ENCODE measurements around the gene COPZ2.

COPZ2 gene

DNA sequence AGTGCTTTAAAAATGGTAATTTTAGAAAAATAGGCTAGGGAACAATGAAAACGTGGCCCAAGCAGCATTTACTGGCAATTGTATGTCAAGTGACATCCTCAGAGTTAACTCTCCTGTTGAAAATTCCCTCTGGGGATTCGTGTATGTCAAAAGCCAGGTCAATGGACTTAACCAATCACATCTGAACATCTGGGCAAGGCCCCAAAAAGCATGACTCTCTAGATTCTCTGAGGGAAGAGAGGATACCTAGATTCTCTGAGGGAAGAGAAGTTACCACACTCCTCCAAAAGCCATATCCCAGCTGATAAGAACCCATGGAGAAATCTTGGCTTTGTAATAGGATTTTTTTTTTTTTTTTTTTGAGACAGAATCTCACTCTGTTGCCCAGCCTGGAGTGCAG is 34.1 kb upstream of the COPZ2 start (continued):
- TF ChIP-seq, protein P1, sequence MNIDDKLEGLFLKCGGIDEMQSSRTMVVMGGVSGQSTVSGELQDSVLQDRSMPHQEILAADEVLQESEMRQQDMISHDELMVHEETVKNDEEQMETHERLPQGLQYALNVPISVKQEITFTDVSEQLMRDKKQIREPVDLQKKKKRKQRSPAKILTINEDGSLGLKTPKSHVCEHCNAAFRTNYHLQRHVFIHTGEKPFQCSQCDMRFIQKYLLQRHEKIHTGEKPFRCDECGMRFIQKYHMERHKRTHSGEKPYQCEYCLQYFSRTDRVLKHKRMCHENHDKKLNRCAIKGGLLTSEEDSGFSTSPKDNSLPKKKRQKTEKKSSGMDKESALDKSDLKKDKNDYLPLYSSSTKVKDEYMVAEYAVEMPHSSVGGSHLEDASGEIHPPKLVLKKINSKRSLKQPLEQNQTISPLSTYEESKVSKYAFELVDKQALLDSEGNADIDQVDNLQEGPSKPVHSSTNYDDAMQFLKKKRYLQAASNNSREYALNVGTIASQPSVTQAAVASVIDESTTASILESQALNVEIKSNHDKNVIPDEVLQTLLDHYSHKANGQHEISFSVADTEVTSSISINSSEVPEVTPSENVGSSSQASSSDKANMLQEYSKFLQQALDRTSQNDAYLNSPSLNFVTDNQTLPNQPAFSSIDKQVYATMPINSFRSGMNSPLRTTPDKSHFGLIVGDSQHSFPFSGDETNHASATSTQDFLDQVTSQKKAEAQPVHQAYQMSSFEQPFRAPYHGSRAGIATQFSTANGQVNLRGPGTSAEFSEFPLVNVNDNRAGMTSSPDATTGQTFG (tag by site-specific recombination; IDR thresholded peaks at IDR 0.05; ENCODE audit: borderline replicate concordance), result no peak

- Histone ChIP-seq H3K4me1 (ENCODE audit: control insufficient read depth, insufficient read depth, low read length) (no peaks in the 10 kb centered on the region), H3K36me3 (ENCODE audit: control insufficient read depth in 2 of 2, insufficient read depth in 1 of 2, low read length in 2 of 2) (peaks cover 61 to 89% of the 10 kb centered on the region in 2 experiments), H3K27ac (ENCODE audit: extremely low read depth, low read depth, low read length) (no peak overlapping the region), H3K4me3 (ENCODE audit: low read depth, low read length) (no peak overlapping the region), H3K9me3 (ENCODE audit: control insufficient read depth, insufficient read depth, low read depth, low read length) (no peaks in the 10 kb centered on the region)
- no peak for TF ChIP-seq ELK4 (IDR thresholded peaks at IDR 0.05; ENCODE audit: borderline replicate concordance, low read depth, low read length)
- TF ChIP-seq, protein P2, sequence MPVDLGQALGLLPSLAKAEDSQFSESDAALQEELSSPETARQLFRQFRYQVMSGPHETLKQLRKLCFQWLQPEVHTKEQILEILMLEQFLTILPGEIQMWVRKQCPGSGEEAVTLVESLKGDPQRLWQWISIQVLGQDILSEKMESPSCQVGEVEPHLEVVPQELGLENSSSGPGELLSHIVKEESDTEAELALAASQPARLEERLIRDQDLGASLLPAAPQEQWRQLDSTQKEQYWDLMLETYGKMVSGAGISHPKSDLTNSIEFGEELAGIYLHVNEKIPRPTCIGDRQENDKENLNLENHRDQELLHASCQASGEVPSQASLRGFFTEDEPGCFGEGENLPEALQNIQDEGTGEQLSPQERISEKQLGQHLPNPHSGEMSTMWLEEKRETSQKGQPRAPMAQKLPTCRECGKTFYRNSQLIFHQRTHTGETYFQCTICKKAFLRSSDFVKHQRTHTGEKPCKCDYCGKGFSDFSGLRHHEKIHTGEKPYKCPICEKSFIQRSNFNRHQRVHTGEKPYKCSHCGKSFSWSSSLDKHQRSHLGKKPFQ (tag by site-specific recombination; IDR thresholded peaks at IDR 0.05), result no peak
- no peak for TF ChIP-seq ZFP41 (tag by site-specific recombination; IDR thresholded peaks at IDR 0.05; ENCODE audit: borderline replicate concordance)
- no peak for TF ChIP-seq ZNF248 (tag by site-specific recombination; IDR thresholded peaks at IDR 0.05)
- no peak for TF ChIP-seq GFI1B (tag by site-specific recombination; IDR thresholded peaks at IDR 0.05)
- TF ChIP-seq MYNN (tag by site-specific recombination; IDR thresholded peaks at IDR 0.05; ENCODE audit: borderline replicate concordance), result no peak
- TF ChIP-seq ZNF175 (tag by site-specific recombination; IDR thresholded peaks at IDR 0.05), result no peak
- no peak for TF ChIP-seq ZNF394 (tag by site-specific recombination; IDR thresholded peaks at IDR 0.05; ENCODE audit: borderline replicate concordance)
- TF ChIP-seq ZNF433 (tag by site-specific recombination; IDR thresholded peaks at IDR 0.05; ENCODE audit: low read depth), result no peak
- TF ChIP-seq, protein P3, sequence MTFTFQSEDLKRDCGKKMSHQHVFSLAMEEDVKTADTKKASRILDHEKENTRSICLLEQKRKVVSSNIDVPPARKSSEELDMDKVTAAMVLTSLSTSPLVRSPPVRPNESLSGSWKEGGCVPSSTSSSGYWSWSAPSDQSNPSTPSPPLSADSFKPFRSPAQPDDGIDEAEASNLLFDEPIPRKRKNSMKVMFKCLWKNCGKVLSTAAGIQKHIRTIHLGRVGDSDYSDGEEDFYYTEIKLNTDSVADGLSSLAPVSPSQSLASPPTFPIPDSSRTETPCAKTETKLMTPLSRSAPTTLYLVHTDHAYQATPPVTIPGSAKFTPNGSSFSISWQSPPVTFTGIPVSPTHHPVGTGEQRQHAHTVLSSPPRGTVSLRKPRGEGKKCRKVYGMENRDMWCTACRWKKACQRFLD (tag by site-specific recombination; IDR thresholded peaks at IDR 0.05), result no peak
- TF ChIP-seq ZBTB8A (tag by site-specific recombination; IDR thresholded peaks at IDR 0.05), result no peak
- TF ChIP-seq, protein P4, sequence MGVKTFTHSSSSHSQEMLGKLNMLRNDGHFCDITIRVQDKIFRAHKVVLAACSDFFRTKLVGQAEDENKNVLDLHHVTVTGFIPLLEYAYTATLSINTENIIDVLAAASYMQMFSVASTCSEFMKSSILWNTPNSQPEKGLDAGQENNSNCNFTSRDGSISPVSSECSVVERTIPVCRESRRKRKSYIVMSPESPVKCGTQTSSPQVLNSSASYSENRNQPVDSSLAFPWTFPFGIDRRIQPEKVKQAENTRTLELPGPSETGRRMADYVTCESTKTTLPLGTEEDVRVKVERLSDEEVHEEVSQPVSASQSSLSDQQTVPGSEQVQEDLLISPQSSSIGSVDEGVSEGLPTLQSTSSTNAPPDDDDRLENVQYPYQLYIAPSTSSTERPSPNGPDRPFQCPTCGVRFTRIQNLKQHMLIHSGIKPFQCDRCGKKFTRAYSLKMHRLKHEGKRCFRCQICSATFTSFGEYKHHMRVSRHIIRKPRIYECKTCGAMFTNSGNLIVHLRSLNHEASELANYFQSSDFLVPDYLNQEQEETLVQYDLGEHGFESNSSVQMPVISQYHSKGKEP (tag by site-specific recombination; IDR thresholded peaks at IDR 0.05), result no peak
- no peak for TF ChIP-seq ZNF513 (tag by site-specific recombination; IDR thresholded peaks at IDR 0.05)
- TF ChIP-seq ZNF677 (tag by site-specific recombination; IDR thresholded peaks at IDR 0.05), result no peak
- no peak for TF ChIP-seq HOXD13 (CRISPR knock-in tag; IDR thresholded peaks at IDR 0.05; ENCODE audit: borderline replicate concordance)
- ChIA-PET CTCF (interaction anchor here (0.6 to 4.9 kb wide), 4 partner anchors 8 to 44 kb away, joined by 3 to 35 read pairs (median 4); no protein-coding TSS in a partner anchor), POLR2A (no interaction called here)
Measured at GRCh38 chr17:48070195-48070594, 32.6 kb upstream of the COPZ2 start.
